ENCODE measurements around the gene RNF150. TPM values are rescaled to one million over a fixed set of nuclear protein-coding genes. Genes with fewer than 3 reads are reported as not detected.
A peak's percentile ranks its signal among the peaks of the same experiment; 100 is the strongest.

Gene RNF150
- total RNA-seq, 1 experiment from 2014 or later, result 0.15 TPM

DNA sequence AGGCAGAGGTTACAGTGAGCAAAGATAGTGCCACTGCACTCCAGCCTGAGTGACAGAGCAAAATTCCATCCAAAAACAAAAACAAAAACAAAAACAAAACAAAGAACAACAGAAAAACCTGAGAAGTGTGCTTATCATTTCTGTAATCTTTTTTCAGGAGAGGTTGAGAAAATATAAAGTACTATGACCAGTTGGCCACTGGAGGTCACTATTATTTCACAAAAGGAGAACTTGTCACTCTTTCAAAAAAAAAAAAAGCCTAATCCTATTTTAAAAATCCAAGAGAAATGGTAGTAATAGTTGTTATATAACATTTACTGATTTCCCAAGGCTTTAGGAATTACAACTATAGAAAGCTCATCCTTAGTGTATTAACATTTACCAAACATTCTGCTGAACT is 24.9 kb upstream of the RNF150 start:
- TF ChIP-seq EZH2 (IDR thresholded peaks at IDR 0.05; ENCODE audit: low read depth), result no peak
- TF ChIP-seq, protein P1, sequence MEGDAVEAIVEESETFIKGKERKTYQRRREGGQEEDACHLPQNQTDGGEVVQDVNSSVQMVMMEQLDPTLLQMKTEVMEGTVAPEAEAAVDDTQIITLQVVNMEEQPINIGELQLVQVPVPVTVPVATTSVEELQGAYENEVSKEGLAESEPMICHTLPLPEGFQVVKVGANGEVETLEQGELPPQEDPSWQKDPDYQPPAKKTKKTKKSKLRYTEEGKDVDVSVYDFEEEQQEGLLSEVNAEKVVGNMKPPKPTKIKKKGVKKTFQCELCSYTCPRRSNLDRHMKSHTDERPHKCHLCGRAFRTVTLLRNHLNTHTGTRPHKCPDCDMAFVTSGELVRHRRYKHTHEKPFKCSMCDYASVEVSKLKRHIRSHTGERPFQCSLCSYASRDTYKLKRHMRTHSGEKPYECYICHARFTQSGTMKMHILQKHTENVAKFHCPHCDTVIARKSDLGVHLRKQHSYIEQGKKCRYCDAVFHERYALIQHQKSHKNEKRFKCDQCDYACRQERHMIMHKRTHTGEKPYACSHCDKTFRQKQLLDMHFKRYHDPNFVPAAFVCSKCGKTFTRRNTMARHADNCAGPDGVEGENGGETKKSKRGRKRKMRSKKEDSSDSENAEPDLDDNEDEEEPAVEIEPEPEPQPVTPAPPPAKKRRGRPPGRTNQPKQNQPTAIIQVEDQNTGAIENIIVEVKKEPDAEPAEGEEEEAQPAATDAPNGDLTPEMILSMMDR (conservative IDR thresholded peaks at IDR 0.05), result peak; percentile 73
- CTCF ChIA-PET, result no interaction called here
- Histone ChIP-seq H3K4me2 (no peak overlapping the region), H3K9me3 (ENCODE audit: insufficient read depth, low read depth) (no peaks in the 10 kb centered on the region), H3K79me2 (ENCODE audit: low read depth) (no peaks in the 10 kb centered on the region), H3K4me1 (replicated peaks; ENCODE audit: insufficient read depth) (no peaks in the 10 kb centered on the region), H2AFZ (no peak overlapping the region), H3K27ac (no peak overlapping the region), H3K4me3 (no peak overlapping the region), H3K9me2 (ENCODE audit: insufficient read depth) (no peaks in the 10 kb centered on the region), H4K20me1 (ENCODE audit: insufficient read depth) (no peaks in the 10 kb centered on the region), H3K27me3 (ENCODE audit: insufficient read depth, low read depth) (no peaks in the 10 kb centered on the region), H3F3A (ENCODE audit: insufficient read depth, low read depth) (no peaks in the 10 kb centered on the region), H3K36me3 (ENCODE audit: low read depth) (no peaks in the 10 kb centered on the region)
- POLR2A ChIA-PET (ENCODE audit: unreplicated experiment), result no interaction called here
- DNase-seq, result no peak
- intact Hi-C loops (cut with micrococcal nuclease; ENCODE audit: unreplicated experiment), result loop anchor here (1.0 to 10.0 kb wide), 5 partner anchors 147 to 1929 kb away; no protein-coding TSS in a partner anchor
- no TSS peak for BruUV-seq (replicated peaks)

DNA sequence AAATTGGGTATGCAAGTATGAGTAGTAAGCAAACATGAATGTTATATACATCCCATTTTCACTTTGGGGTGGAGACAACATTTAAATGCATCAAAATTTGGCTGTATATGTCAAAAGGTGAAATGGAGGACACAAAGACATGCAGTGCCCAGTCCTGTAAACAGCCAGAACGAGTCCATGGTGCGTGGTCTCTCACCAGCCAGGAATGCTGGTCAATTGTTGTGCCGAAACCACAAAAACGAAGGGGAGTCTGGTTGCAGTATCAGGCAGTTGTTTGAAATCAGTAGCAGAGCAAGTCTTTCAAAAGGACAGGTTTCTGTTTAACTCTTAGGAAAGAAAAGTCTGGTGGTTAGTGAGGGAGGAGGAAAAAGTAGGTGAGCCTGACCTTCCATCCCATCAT is 22.3 kb upstream of the RNF150 start:
- peak in 1 of 2 experiments; percentile 69 for DNase-seq
- Histone ChIP-seq H2AFZ (no peak overlapping the region), H3K4me2 (no peak overlapping the region), H3K27me3 (ENCODE audit: insufficient read depth, low read depth) (no peaks in the 10 kb centered on the region), H3K9me3 (ENCODE audit: insufficient read depth, low read depth) (no peaks in the 10 kb centered on the region), H3F3A (ENCODE audit: insufficient read depth, low read depth) (no peaks in the 10 kb centered on the region), H3K4me3 (no peak overlapping the region), H3K4me1 (replicated peaks; ENCODE audit: insufficient read depth) (no peaks in the 10 kb centered on the region), H3K27ac (no peak overlapping the region), H3K9me2 (ENCODE audit: insufficient read depth) (no peaks in the 10 kb centered on the region), H3K36me3 (ENCODE audit: low read depth) (no peaks in the 10 kb centered on the region), H4K20me1 (ENCODE audit: insufficient read depth) (no peaks in the 10 kb centered on the region), H3K79me2 (ENCODE audit: low read depth) (no peaks in the 10 kb centered on the region)
- POLR2A ChIA-PET (ENCODE audit: unreplicated experiment), result no interaction called here
- BruUV-seq (replicated peaks), result no TSS peak
- CTCF ChIA-PET, result interaction anchor here (0.6 to 1.1 kb wide), 3 partner anchors 13 to 158 kb away, joined by 3 to 12 read pairs (median 9); no protein-coding TSS in a partner anchor
- TF ChIP-seq, protein P1 (conservative IDR thresholded peaks at IDR 0.05), result no peak
- no peak for TF ChIP-seq EZH2 (IDR thresholded peaks at IDR 0.05; ENCODE audit: low read depth)
- intact Hi-C loops (cut with micrococcal nuclease; ENCODE audit: unreplicated experiment), result loop anchor here (1.0 to 10.0 kb wide), 5 partner anchors 149 to 1932 kb away; no protein-coding TSS in a partner anchor

GRCh38 chr4:141154725-141155124 is 21.5 kb upstream of the RNF150 start:
- intact Hi-C loops (cut with micrococcal nuclease; ENCODE audit: unreplicated experiment), result loop anchor here (1.0 to 10.0 kb wide), 5 partner anchors 150 to 1933 kb away; no protein-coding TSS in a partner anchor
- no peaks in the 10 kb centered on the region for H3K36me3 ChIP-seq (ENCODE audit: low read depth)
- no peak overlapping the region for H3K27ac ChIP-seq
- H3K79me2 ChIP-seq (ENCODE audit: low read depth), result no peaks in the 10 kb centered on the region
- no peaks in the 10 kb centered on the region for H3K9me2 ChIP-seq (ENCODE audit: insufficient read depth)
- BruUV-seq (replicated peaks), result no TSS peak
- DNase-seq, result no peak
- CTCF ChIA-PET, result no interaction called here
- H3K4me3 ChIP-seq, result no peak overlapping the region
- no peaks in the 10 kb centered on the region for H3K27me3 ChIP-seq (ENCODE audit: insufficient read depth, low read depth)
- POLR2A ChIA-PET (ENCODE audit: unreplicated experiment), result interaction anchor here (0.7 kb wide), 1 partner anchor 1259 kb away, joined by 4 read pairs; no protein-coding TSS in a partner anchor
- H3K9me3 ChIP-seq (ENCODE audit: insufficient read depth, low read depth), result no peaks in the 10 kb centered on the region
- TF ChIP-seq, protein P1 (conservative IDR thresholded peaks at IDR 0.05), result no peak
- TF ChIP-seq EZH2 (IDR thresholded peaks at IDR 0.05; ENCODE audit: low read depth), result no peak
- H3K4me2 ChIP-seq, result no peak overlapping the region
- no peaks in the 10 kb centered on the region for H4K20me1 ChIP-seq (ENCODE audit: insufficient read depth)
- H3F3A ChIP-seq (ENCODE audit: insufficient read depth, low read depth), result no peaks in the 10 kb centered on the region
- H3K4me1 ChIP-seq (replicated peaks; ENCODE audit: insufficient read depth), result no peaks in the 10 kb centered on the region
- no peak overlapping the region for H2AFZ ChIP-seq

All from PC-9 (cell line).